Fibroblast of lung (primary cell): ENCODE results near the gene MLST8. TPM values are rescaled to one million over a fixed set of nuclear protein-coding genes. Genes with fewer than 3 reads are reported as not detected.

Experiments
- DNase-seq, 2 donors: peaks; one replicate each; pipeline versions ENCODE4 v3.0.0 to v3.0.0-alpha.2; 2010; ENCODE audit warnings: low read depth in 2 of 2
- H2AFZ ChIP-seq: 2 replicates; pipeline ENCODE4 v1.5.1; 2012; ENCODE audit warnings: low read length, control low read depth, inconsistent platforms
- H3K27ac ChIP-seq: 2 replicates; pipeline ENCODE4 v1.5.1; 2011; ENCODE audit warnings: low read length, control low read depth; ENCODE audit not compliant: insufficient read depth
- H3K27me3 ChIP-seq: 2 replicates; pipeline ENCODE4 v1.5.1; 2011; ENCODE audit warnings: mild to moderate bottlenecking, low read length; ENCODE audit not compliant: control insufficient read depth, insufficient read depth
- H3K36me3 ChIP-seq: 2 replicates; pipeline ENCODE4 v1.5.1; 2011; ENCODE audit warnings: low read length; ENCODE audit not compliant: control insufficient read depth, insufficient read depth
- H3K4me1 ChIP-seq: 2 replicates; pipeline ENCODE4 v1.5.1; 2011; ENCODE audit warnings: low read length; ENCODE audit not compliant: control insufficient read depth, insufficient read depth; ENCODE audit errors: extremely low read depth
- H3K4me2 ChIP-seq: 2 replicates; pipeline ENCODE4 v1.5.1; 2011; ENCODE audit warnings: low read length, control low read depth; ENCODE audit not compliant: insufficient read depth; ENCODE audit errors: extremely low read depth
- H3K4me3 ChIP-seq, 4 experiments: fragments of 200-600 bp in 1 of 4; sonication (generic) in 1 of 4; replicated peaks in 1 of 4; 2 replicates each; pipeline ENCODE4 v1.5.1; 2011 to 2016; ENCODE audit warnings: low read length in 4 of 4, low read depth in 3 of 4, mild to moderate bottlenecking in 3 of 4, control low read depth in 2 of 4, inconsistent platforms in 1 of 4, mixed read lengths in 1 of 4; ENCODE audit not compliant: insufficient read depth in 1 of 4; ENCODE audit errors: control extremely low read depth in 1 of 4
- H3K79me2 ChIP-seq: 2 replicates; pipeline ENCODE4 v1.5.1; 2012; ENCODE audit warnings: mild to moderate bottlenecking, low read length, inconsistent platforms; ENCODE audit not compliant: control insufficient read depth, insufficient read depth
- H3K9ac ChIP-seq: 2 replicates; pipeline ENCODE4 v1.5.1; 2011; ENCODE audit warnings: mild to moderate bottlenecking, low read length, control low read depth; ENCODE audit not compliant: insufficient read depth
- H3K9me3 ChIP-seq: 2 replicates; pipeline ENCODE4 v1.5.1; 2012; ENCODE audit warnings: low read depth, low read length; ENCODE audit not compliant: control insufficient read depth, insufficient read depth
- H4K20me1 ChIP-seq: 2 replicates; pipeline ENCODE4 v1.5.1; 2011; ENCODE audit warnings: low read length; ENCODE audit not compliant: control insufficient read depth, insufficient read depth; ENCODE audit errors: extremely low read depth
- CTCF ChIP-seq, 2 donors: IDR thresholded peaks in 1 of 2; conservative IDR thresholded peaks in 1 of 2; 1 replicate in 1 of 2; 2 replicates in 1 of 2; pipeline ENCODE4 v1.5.1; 2011 to 2012; ENCODE audit warnings: low read length in 2 of 2, control low read depth in 1 of 2, inconsistent platforms in 1 of 2, low read depth in 1 of 2, mild to moderate bottlenecking in 1 of 2
- EZH2 ChIP-seq: IDR thresholded peaks from 2 replicates; pipeline ENCODE4 v1.5.1; 2012; ENCODE audit warnings: low read length, control low read depth, mild to moderate bottlenecking; ENCODE audit errors: missing control alignments
- polyA plus RNA-seq, 2 donors: library from polyadenylated mRNA; depleted of rRNA in 1 of 2; stranded (reverse) in 1 of 2; unstranded in 1 of 2; fragments of >200 nt; gene quantifications; 2 replicates each; pipeline ENCODE4 v1.2.1, GENCODE V29; 2011 to 2012; ENCODE audit warnings: missing spikeins in 1 of 2
- total RNA-seq: library from RNA; depleted of rRNA; stranded (reverse); fragments of >200 nt; gene quantifications from 2 replicates; pipeline ENCODE4 v1.2.1, GENCODE V29; 2014

The MLST8 gene
- total and polyA plus RNA-seq, 2 donors (not counting 1 experiment from before 2014, with no cell fraction given) = 16.8 to 30.9 TPM

DNA sequence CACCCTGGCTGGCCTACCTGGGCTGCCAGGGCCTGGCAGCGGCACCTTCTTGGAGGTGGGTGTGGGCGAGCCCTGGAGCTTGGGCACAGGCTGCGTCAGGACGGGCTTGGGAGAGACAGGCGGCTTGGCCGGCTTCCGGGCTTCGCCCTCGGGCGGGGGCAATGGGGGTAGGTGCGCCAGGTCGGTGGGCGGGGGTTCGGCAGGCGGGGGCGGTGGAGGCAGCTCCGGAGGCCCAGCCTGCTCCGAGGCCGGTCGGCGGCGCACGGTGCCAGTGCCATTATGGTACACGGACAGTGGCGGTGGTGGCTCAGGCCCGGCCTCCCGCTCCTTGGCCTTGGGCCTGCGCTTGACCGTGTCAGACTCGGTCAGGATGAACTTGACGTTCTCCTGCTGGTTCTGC lies 25.7 kb upstream of the MLST8 start:
- peaks cover 25% of the 10 kb centered on the region for H3K36me3 ChIP-seq
- H3K27me3 ChIP-seq = no peaks in the 10 kb centered on the region
- H3K79me2 ChIP-seq = no peaks in the 10 kb centered on the region
- H2AFZ ChIP-seq = no peak overlapping the region
- DNase-seq = no peak
- H4K20me1 ChIP-seq = no peaks in the 10 kb centered on the region
- no peaks in the 10 kb centered on the region for H3K9me3 ChIP-seq
- no peak overlapping the region for H3K4me2 ChIP-seq
- no peak overlapping the region for H3K27ac ChIP-seq
- no peak overlapping the region for H3K9ac ChIP-seq
- no peak overlapping the region for H3K4me3 ChIP-seq
- H3K4me1 ChIP-seq = no peaks in the 10 kb centered on the region
- TF ChIP-seq EZH2 (no peak), CTCF (conservative IDR thresholded peaks at IDR 0.05 in 1 of 2, IDR thresholded peaks at IDR 0.05 in 1 of 2; ENCODE audit: low read depth in 1 of 2, low read length in 2 of 2) (no peak)

- no peak overlapping the region for H2AFZ ChIP-seq
- TF ChIP-seq CTCF (conservative IDR thresholded peaks at IDR 0.05 in 1 of 2, IDR thresholded peaks at IDR 0.05 in 1 of 2; ENCODE audit: low read depth in 1 of 2, low read length in 2 of 2) = no peak
- TF ChIP-seq EZH2 = no peak
- no peak overlapping the region for H3K4me3 ChIP-seq
- peaks cover 18% of the 10 kb centered on the region for H3K36me3 ChIP-seq
- no peak overlapping the region for H3K9ac ChIP-seq
- H3K27ac ChIP-seq = no peak overlapping the region
- no peaks in the 10 kb centered on the region for H3K4me1 ChIP-seq
- no peaks in the 10 kb centered on the region for H3K27me3 ChIP-seq
- H3K79me2 ChIP-seq = no peaks in the 10 kb centered on the region
- no peaks in the 10 kb centered on the region for H4K20me1 ChIP-seq
- no peak for DNase-seq
- H3K9me3 ChIP-seq = no peaks in the 10 kb centered on the region
- no peak overlapping the region for H3K4me2 ChIP-seq
These were observed 24.8 kb upstream of the MLST8 start for GRCh38 chr16:2180461-2180860.

DNA sequence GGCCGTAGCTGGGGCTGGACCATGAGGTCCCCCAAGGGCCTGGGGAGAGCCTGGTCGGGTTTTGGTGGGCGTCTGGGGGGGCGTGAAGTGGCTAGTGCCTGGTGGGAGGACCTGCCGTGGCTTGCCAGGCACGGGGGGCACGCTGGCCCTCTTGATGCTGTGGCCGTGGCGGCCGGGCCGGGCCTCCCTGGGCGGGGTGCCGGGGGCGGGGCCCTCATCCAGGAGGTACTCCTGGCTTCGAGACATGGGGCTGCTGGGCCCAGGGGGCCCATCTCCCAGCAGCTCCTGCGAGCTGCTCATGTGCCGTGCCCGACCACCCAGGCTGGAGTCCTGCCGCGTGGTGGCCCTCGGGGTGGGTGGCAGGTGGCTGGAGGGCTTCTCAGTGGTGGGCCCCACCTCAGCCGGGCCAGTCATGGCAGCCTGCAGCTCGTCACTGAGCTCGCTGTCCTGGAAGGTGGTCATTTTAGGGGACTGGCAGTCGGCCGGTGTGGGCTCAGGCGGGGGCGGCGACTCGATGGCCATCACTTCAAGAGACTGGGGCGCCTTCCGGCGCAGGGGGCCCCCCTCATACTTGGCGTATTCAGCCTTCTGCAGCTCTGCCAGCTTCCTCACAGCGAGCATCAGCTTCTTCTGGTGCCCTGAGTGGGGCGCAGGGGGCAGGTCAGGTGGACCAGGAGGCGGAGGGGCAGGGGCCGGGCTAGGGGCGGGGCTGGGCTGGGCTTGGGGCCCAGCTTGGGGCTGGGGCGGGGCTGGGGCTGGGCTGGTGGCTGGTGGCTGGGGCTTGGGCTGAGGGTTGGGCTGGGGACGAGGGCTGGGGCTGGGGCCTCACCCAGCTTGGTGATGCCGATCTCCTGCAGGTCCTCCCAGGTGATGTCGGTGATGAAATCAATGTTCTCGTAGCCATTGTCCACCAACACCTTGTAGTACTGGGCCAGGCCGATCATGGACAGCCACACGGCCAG lies 24.0 kb upstream of the MLST8 start:
- TF ChIP-seq EZH2 (no peak), CTCF (conservative IDR thresholded peaks at IDR 0.05 in 1 of 2, IDR thresholded peaks at IDR 0.05 in 1 of 2; ENCODE audit: low read depth in 1 of 2, low read length in 2 of 2) (no peak)
- no peaks in the 10 kb centered on the region for H3K4me1 ChIP-seq
- no peaks in the 10 kb centered on the region for H3K27me3 ChIP-seq
- H3K36me3 ChIP-seq = peaks cover 10% of the 10 kb centered on the region
- no peaks in the 10 kb centered on the region for H3K9me3 ChIP-seq
- no peak overlapping the region for H3K27ac ChIP-seq
- no peak overlapping the region for H3K9ac ChIP-seq
- H3K79me2 ChIP-seq = no peaks in the 10 kb centered on the region
- no peak overlapping the region for H2AFZ ChIP-seq
- no peaks in the 10 kb centered on the region for H4K20me1 ChIP-seq
- no peak for DNase-seq
- no peak overlapping the region for H3K4me2 ChIP-seq
- H3K4me3 ChIP-seq = no peak overlapping the region
